DND-41 (cell line): ENCODE data around the gene RUNX3.

Experiments used
- CTCF ChIP-seq: IDR thresholded peaks from 2 replicates; pipeline ENCODE4 v1.5.1; 2012; ENCODE audit warnings: borderline replicate concordance, low read length, moderate library complexity, mild to moderate bottlenecking; ENCODE audit not compliant: poor library complexity, severe bottlenecking; ENCODE audit errors: extremely low read depth
- EZH2 ChIP-seq: IDR thresholded peaks from 3 replicates; pipeline ENCODE4 v1.6.1; 2012; ENCODE audit warnings: borderline replicate concordance, low read depth, mild to moderate bottlenecking, moderate library complexity, low read length, inconsistent platforms; ENCODE audit not compliant: severe bottlenecking

- TF ChIP-seq CTCF (no peak), EZH2 (no peak)
These were observed 6.6 kb upstream of the RUNX3 start for GRCh38 chr1:24936684-24937083.
